OCI-LY7 (cell line): ENCODE results near the gene BRINP2. TPM values are rescaled to one million over a fixed set of nuclear protein-coding genes. Genes with fewer than 3 reads are reported as not detected.

Experiments
- BruUV-seq: library from RNA; stranded (reverse); fragments of 400-500 nt; replicated peaks from 2 replicates; lab custom pipeline; 2021; lab: Mats Ljungman, UMichigan
- CTCF ChIA-PET: fragments of 300-600 bp; sonication (Branson Sonifier 250); formaldehyde crosslinking; loops from one replicate; lab custom pipeline; 2022; ENCODE audit warnings: antibody characterized with exemption; ENCODE audit not compliant: unreplicated experiment; lab: Charles Lee
- POLR2A ChIA-PET: fragments of 300-600 bp; sonication (Branson Sonifier 250); formaldehyde crosslinking; loops from one replicate; lab custom pipeline; 2022; ENCODE audit warnings: antibody characterized with exemption; lab: Charles Lee
- DNase-seq: peaks from one replicate; pipeline ENCODE4 v3.0.0-alpha.2; 2015; ENCODE audit warnings: low spot score
- H2AFZ ChIP-seq: fragments of 200-600 bp; sonication (generic), shearing (Covaris generic); 2 replicates; pipeline ENCODE4 v1.6.1; 2014; ENCODE audit warnings: mild to moderate bottlenecking, antibody characterized with exemption, low read length, moderate library complexity
- H3K27ac ChIP-seq: fragments of 200-600 bp; sonication (generic); 2 replicates; pipeline ENCODE4 v1.5.1; 2014; ENCODE audit warnings: mixed run types, low read depth, mild to moderate bottlenecking, moderate library complexity, low read length, inconsistent platforms; ENCODE audit not compliant: poor library complexity, severe bottlenecking
- H3K36me3 ChIP-seq: fragments of 200-600 bp; sonication (generic); 2 replicates; pipeline ENCODE4 v1.6.1; 2014; ENCODE audit warnings: mild to moderate bottlenecking, antibody characterized with exemption, low read length, moderate library complexity, mixed read lengths; ENCODE audit not compliant: insufficient read depth
- H3K4me1 ChIP-seq: fragments of 200-600 bp; sonication (generic); 2 replicates; pipeline ENCODE4 v1.5.1; 2014; ENCODE audit warnings: mild to moderate bottlenecking, low read length; ENCODE audit not compliant: insufficient read depth, poor library complexity, severe bottlenecking
- H3K4me2 ChIP-seq: fragments of 200-600 bp; sonication (generic); 2 replicates; pipeline ENCODE4 v1.6.1; 2014; ENCODE audit warnings: mild to moderate bottlenecking, low read length
- H3K4me3 ChIP-seq: fragments of 200-600 bp; sonication (generic); 2 replicates; pipeline ENCODE4 v1.5.1; 2014; ENCODE audit warnings: mild to moderate bottlenecking, low read depth, low read length; ENCODE audit not compliant: poor library complexity, severe bottlenecking
- H3K79me2 ChIP-seq: fragments of 200-600 bp; sonication (generic); 2 replicates; pipeline ENCODE4 v1.6.1; 2016; ENCODE audit warnings: low read depth, mild to moderate bottlenecking, low read length, moderate library complexity, mixed read lengths; ENCODE audit not compliant: insufficient read depth
- H3K9me2 ChIP-seq: fragments of 200-600 bp; sonication (generic); 2 replicates; pipeline ENCODE4 v1.6.1; 2016; ENCODE audit warnings: mild to moderate bottlenecking, low read length, mixed read lengths; ENCODE audit not compliant: insufficient read depth
- H3K9me3 ChIP-seq: fragments of 200-600 bp; sonication (generic); 2 replicates; pipeline ENCODE4 v1.6.1; 2014; ENCODE audit warnings: mild to moderate bottlenecking, mixed run types, low read length, mixed read lengths
- H4K20me1 ChIP-seq: fragments of 200-600 bp; sonication (generic); 2 replicates; pipeline ENCODE4 v1.6.1; 2014; ENCODE audit warnings: mild to moderate bottlenecking, antibody characterized with exemption, low read length, moderate library complexity, mixed read lengths; ENCODE audit not compliant: insufficient read depth
- CTCF ChIP-seq: fragments of 200-600 bp; sonication (generic); conservative IDR thresholded peaks from 2 replicates; pipeline ENCODE4 v1.5.1; 2014; ENCODE audit warnings: mild to moderate bottlenecking, antibody characterized with exemption, low read length, moderate library complexity, mixed read lengths
- EZH2phosphoT487 ChIP-seq: fragments of 200-600 bp; sonication (generic); IDR thresholded peaks from 2 replicates; pipeline ENCODE4 v1.6.1; 2018; ENCODE audit warnings: low read depth, borderline replicate concordance, mild to moderate bottlenecking, mixed run types, antibody characterized with exemption, low read length, moderate library complexity, mixed read lengths
- intact Hi-C: fragments of 100-400 bp; cut with micrococcal nuclease; formaldehyde crosslinking; loops from one replicate; pipeline ENCODE4 v1.10.0; 2022; ENCODE audit not compliant: unreplicated experiment
- total RNA-seq, 2 experiments: library from RNA; depleted of rRNA in 1 of 2; stranded (reverse); fragments of >200 nt in 1 of 2; shearing (Covaris generic) in 1 of 2; gene quantifications; 2 replicates each; pipeline ENCODE4 v1.2.3, GENCODE V29; 2014 to 2022

BRINP2 gene
- total RNA-seq, 2 experiments from 2014 or later = not detected

GRCh38 chr1:177305040-177306018 is 134.6 kb downstream of the BRINP2 start:
- H3K79me2 ChIP-seq = no peaks in the 10 kb centered on the region
- no TSS peak for BruUV-seq
- no peak overlapping the region for H2AFZ ChIP-seq
- no peaks in the 10 kb centered on the region for H3K9me3 ChIP-seq
- no peak overlapping the region for H3K4me2 ChIP-seq
- no peak overlapping the region for H3K4me3 ChIP-seq
- no peaks in the 10 kb centered on the region for H3K36me3 ChIP-seq
- no peak for DNase-seq
- H4K20me1 ChIP-seq = no peaks in the 10 kb centered on the region
- H3K4me1 ChIP-seq = no peaks in the 10 kb centered on the region
- H3K27ac ChIP-seq = no peak overlapping the region
- H3K9me2 ChIP-seq = no peaks in the 10 kb centered on the region
- POLR2A ChIA-PET = no interaction called here
- CTCF ChIA-PET = no interaction called here
- intact Hi-C loops = no loop called here
- TF ChIP-seq EZH2phosphoT487 (no peak), CTCF (no peak)

GRCh38 chr1:177306019-177306415 is 135.3 kb downstream of the BRINP2 start:
- ChIA-PET POLR2A (no interaction called here), CTCF (no interaction called here)
- TF ChIP-seq CTCF (no peak), EZH2phosphoT487 (no peak)
- Histone ChIP-seq H3K27ac (no peak overlapping the region), H4K20me1 (no peaks in the 10 kb centered on the region), H3K4me2 (no peak overlapping the region), H2AFZ (no peak overlapping the region), H3K36me3 (no peaks in the 10 kb centered on the region), H3K4me3 (no peak overlapping the region), H3K79me2 (no peaks in the 10 kb centered on the region), H3K9me2 (no peaks in the 10 kb centered on the region), H3K9me3 (no peaks in the 10 kb centered on the region), H3K4me1 (no peaks in the 10 kb centered on the region)
- intact Hi-C loops = no loop called here
- no TSS peak for BruUV-seq
- DNase-seq = no peak

GRCh38 chr1:177306981-177307380 is 136.2 kb downstream of the BRINP2 start:
- intact Hi-C loops = no loop called here
- POLR2A ChIA-PET = no interaction called here
- BruUV-seq = no TSS peak
- Histone ChIP-seq H3K9me3 (no peaks in the 10 kb centered on the region), H3K4me2 (no peak overlapping the region), H3K27ac (no peak overlapping the region), H3K4me1 (no peaks in the 10 kb centered on the region), H3K9me2 (no peaks in the 10 kb centered on the region), H2AFZ (no peak overlapping the region), H3K79me2 (no peaks in the 10 kb centered on the region), H4K20me1 (no peaks in the 10 kb centered on the region), H3K36me3 (no peaks in the 10 kb centered on the region), H3K4me3 (no peak overlapping the region)
- TF ChIP-seq EZH2phosphoT487 (no peak), CTCF (no peak)
- no peak for DNase-seq
- CTCF ChIA-PET = no interaction called here
